SK-N-SH treated with all-trans-retinoic acid at 6 μM for 48 hours (cell line): ENCODE results near the gene NRXN3.

ENCODE experiments used
- ARNTL ChIP-seq: fragments of 450-650 bp; formaldehyde crosslinking; IDR thresholded peaks from 2 replicates; pipeline ENCODE4 v1.5.0; 2020; ENCODE audit warnings: low read depth, mild to moderate bottlenecking, moderate library complexity, borderline replicate concordance
- CREB5 ChIP-seq: fragments of 250-450 bp; sonication (Bioruptor Pico); IDR thresholded peaks from 2 replicates; pipeline ENCODE4 v1.5.1; 2020; ENCODE audit warnings: low read depth, mild to moderate bottlenecking, moderate library complexity
- CSDC2 ChIP-seq: fragments of 250-450 bp; sonication (Bioruptor Pico); IDR thresholded peaks from 2 replicates; pipeline ENCODE4 v1.5.0; 2020; ENCODE audit warnings: mild to moderate bottlenecking, moderate library complexity
- ESRRG ChIP-seq: fragments of 250-450 bp; sonication (Bioruptor Pico); IDR thresholded peaks from 2 replicates; pipeline ENCODE4 v1.6.1; 2021; ENCODE audit warnings: mild to moderate bottlenecking
- GLIS3 ChIP-seq: fragments of 250-450 bp; sonication (Bioruptor Pico); IDR thresholded peaks from 2 replicates; pipeline ENCODE4 v1.5.0; 2020; ENCODE audit warnings: mild to moderate bottlenecking, moderate library complexity
- OSR1 ChIP-seq: fragments of 250-450 bp; sonication (Bioruptor Pico); IDR thresholded peaks from 2 replicates; pipeline ENCODE4 v1.8.0; 2022; ENCODE audit warnings: moderate library complexity, mild to moderate bottlenecking, inconsistent platforms
- PATZ1 ChIP-seq: fragments of 250-450 bp; sonication (Bioruptor Pico); IDR thresholded peaks from 2 replicates; pipeline ENCODE4 v1.8.0; 2020; ENCODE audit warnings: mild to moderate bottlenecking, moderate library complexity, borderline replicate concordance
- TCF4 ChIP-seq: fragments of 250-450 bp; sonication (Bioruptor Pico); IDR thresholded peaks from 2 replicates; pipeline ENCODE4 v1.8.0; 2021; ENCODE audit warnings: mild to moderate bottlenecking, moderate library complexity, borderline replicate concordance
- TOX ChIP-seq: fragments of 250-450 bp; sonication (Bioruptor Pico); IDR thresholded peaks from 2 replicates; pipeline ENCODE4 v1.8.0; 2021; ENCODE audit warnings: mild to moderate bottlenecking, moderate library complexity, borderline replicate concordance
- TSHZ2 ChIP-seq: fragments of 250-450 bp; sonication (Bioruptor Pico); IDR thresholded peaks from 2 replicates; pipeline ENCODE4 v1.5.0; 2020; ENCODE audit warnings: mild to moderate bottlenecking, moderate library complexity
- ZNF565 ChIP-seq: fragments of 450-650 bp; formaldehyde crosslinking; conservative IDR thresholded peaks from 2 replicates; pipeline ENCODE4 v1.5.0; 2020; ENCODE audit warnings: low read depth, mild to moderate bottlenecking, moderate library complexity

GRCh38 chr14:78202163-78202562, 32.0 kb downstream of the NRXN3 start:
- no peak for TF ChIP-seq TCF4 (CRISPR knock-in tag)
- no peak for TF ChIP-seq OSR1 (CRISPR knock-in tag)
- no peak for TF ChIP-seq ARNTL (CRISPR knock-in tag)
- TF ChIP-seq ZNF565 = no peak
- TF ChIP-seq CREB5 (CRISPR knock-in tag) = no peak
- TF ChIP-seq PATZ1 (CRISPR knock-in tag) = no peak
- no peak for TF ChIP-seq ESRRG (CRISPR knock-in tag)
- TF ChIP-seq CSDC2 = no peak
- TF ChIP-seq TSHZ2 (CRISPR knock-in tag) = no peak
- TF ChIP-seq TOX (CRISPR knock-in tag) = no peak
- TF ChIP-seq GLIS3 (CRISPR knock-in tag) = no peak
